Measurements from ENCODE around the gene EN1. TPM values are rescaled to one million over a fixed set of nuclear protein-coding genes. Genes with fewer than 3 reads are reported as not detected.

Gene EN1
- total RNA-seq, result not detected
- polyA plus RNA-seq, result not detected

- H3K4me3 ChIP-seq (ENCODE audit: low read length), result no peak within 1 kb of the TSS
Measured at GRCh38 chr2:118846953-118847761, at the start of gene EN1. TSS of gene EN1 (minus strand) at chr2:118847648. CDS start at chr2:118847167, 481 bp downstream.

GRCh38 chr2:118893100-118893499, 45.7 kb upstream of the EN1 start:
- H3K27ac Mint-ChIP-seq, result no peak overlapping the region
- CTCF ChIA-PET, result interaction anchor here (1.0 kb wide), 1 partner anchor 11 kb away, joined by 3 read pairs; no protein-coding TSS in a partner anchor
- Histone ChIP-seq H3K9me3 (ENCODE audit: low read length) (peaks cover 8% of the 10 kb centered on the region), H3K4me1 (ENCODE audit: insufficient read depth, low read length) (no peaks in the 10 kb centered on the region), H3K4me3 (ENCODE audit: low read length) (no peak overlapping the region), H3K27ac (ENCODE audit: low read depth, low read length) (no peak overlapping the region), H3K27me3 (ENCODE audit: insufficient read depth, low read length, poor library complexity, severe bottlenecking) (no peaks in the 10 kb centered on the region), H3K36me3 (ENCODE audit: insufficient read depth, low read length) (no peaks in the 10 kb centered on the region)
- no peaks in the 10 kb centered on the region for H3K4me1 Mint-ChIP-seq
- POLR2A ChIA-PET, result no interaction called here
- peaks cover 0 to 6% of the 10 kb centered on the region in 2 donors for H3K27me3 Mint-ChIP-seq
- DNase-seq, result no peak
- H3K9me3 Mint-ChIP-seq, result peaks cover 0 to 12% (median 8%) of the 10 kb centered on the region in 5 donors
- H3K4me3 Mint-ChIP-seq, result no peak overlapping the region
- no peaks in the 10 kb centered on the region for H3K36me3 Mint-ChIP-seq

More at GRCh38 chr2:118846953-118847761, at the start of gene EN1:
- CTCF ChIA-PET, result interaction anchor here (0.7 to 1.5 kb wide), 2 partner anchors 36 to 56 kb away, joined by 3 to 5 read pairs; no protein-coding TSS in a partner anchor
- Histone ChIP-seq H3K27ac (ENCODE audit: low read depth, low read length) (no peak within 1 kb of the TSS), H3K9me3 (ENCODE audit: low read length) (no peaks in the 10 kb centered on the region), H3K27me3 (ENCODE audit: insufficient read depth, low read length, poor library complexity, severe bottlenecking) (peaks cover 44% of the 10 kb centered on the region), H3K4me1 (ENCODE audit: insufficient read depth, low read length) (no peaks in the 10 kb centered on the region), H3K36me3 (ENCODE audit: insufficient read depth, low read length) (no peaks in the 10 kb centered on the region)
- Mint-ChIP-seq H3K27me3 (peaks cover 69 to 88% of the 10 kb centered on the region in 2 donors), H3K36me3 (peaks cover 0 to 2% (median 0%) of the 10 kb centered on the region in 3 donors), H3K27ac (no peak within 1 kb of the TSS), H3K4me3 (peak within 1 kb of the TSS in 6 of 7 donors; percentile 50 to 66 (median 55)), H3K4me1 (peaks cover 17 to 38% (median 24%) of the 10 kb centered on the region in 3 donors), H3K9me3 (peaks cover 0 to 5% (median 2%) of the 10 kb centered on the region in 5 donors)
- DNase-seq, result no peak
- POLR2A ChIA-PET, result interaction anchor here (0.6 kb wide), 1 partner anchor 621 kb away, joined by 3 read pairs; no protein-coding TSS in a partner anchor

GRCh38 chr2:118889995-118890394, 42.5 kb upstream of the EN1 start:
- H3K36me3 ChIP-seq (ENCODE audit: insufficient read depth, low read length), result no peaks in the 10 kb centered on the region
- no peaks in the 10 kb centered on the region for H3K27me3 ChIP-seq (ENCODE audit: insufficient read depth, low read length, poor library complexity, severe bottlenecking)
- POLR2A ChIA-PET, result no interaction called here
- H3K9me3 ChIP-seq (ENCODE audit: low read length), result peaks cover 8% of the 10 kb centered on the region
- DNase-seq, result no peak
- H3K36me3 Mint-ChIP-seq, result no peaks in the 10 kb centered on the region
- H3K4me3 Mint-ChIP-seq, result no peak overlapping the region
- no peak overlapping the region for H3K4me3 ChIP-seq (ENCODE audit: low read length)
- CTCF ChIA-PET, result no interaction called here
- H3K27ac Mint-ChIP-seq, result no peak overlapping the region
- H3K27ac ChIP-seq (ENCODE audit: low read depth, low read length), result no peak overlapping the region
- peaks cover 2 to 6% of the 10 kb centered on the region in 2 donors for H3K27me3 Mint-ChIP-seq
- H3K4me1 ChIP-seq (ENCODE audit: insufficient read depth, low read length), result no peaks in the 10 kb centered on the region
- peaks cover 0 to 12% (median 8%) of the 10 kb centered on the region in 5 donors for H3K9me3 Mint-ChIP-seq
- H3K4me1 Mint-ChIP-seq, result no peaks in the 10 kb centered on the region

- H3K27me3 ChIP-seq (ENCODE audit: insufficient read depth, low read length, poor library complexity, severe bottlenecking), result no peaks in the 10 kb centered on the region
- no peak overlapping the region for H3K4me3 ChIP-seq (ENCODE audit: low read length)
- no peaks in the 10 kb centered on the region for H3K36me3 ChIP-seq (ENCODE audit: insufficient read depth, low read length)
- H3K9me3 Mint-ChIP-seq, result no peaks in the 10 kb centered on the region
- CTCF ChIA-PET, result interaction anchor here (2.0 kb wide), 1 partner anchor 36 kb away, joined by 5 read pairs; the partner anchor contains the start of gene EN1
- H3K36me3 Mint-ChIP-seq, result no peaks in the 10 kb centered on the region
- H3K9me3 ChIP-seq (ENCODE audit: low read length), result no peaks in the 10 kb centered on the region
- H3K27me3 Mint-ChIP-seq, result peaks cover 2 to 20% of the 10 kb centered on the region in 2 donors
- peaks cover 15% of the 10 kb centered on the region for H3K4me1 ChIP-seq (ENCODE audit: insufficient read depth, low read length)
- no peak overlapping the region for H3K27ac Mint-ChIP-seq
- POLR2A ChIA-PET, result no interaction called here
- H3K4me1 Mint-ChIP-seq, result peaks cover 5 to 15% (median 13%) of the 10 kb centered on the region in 3 donors
- DNase-seq, result no peak
- no peak overlapping the region for H3K27ac ChIP-seq (ENCODE audit: low read depth, low read length)
- no peak overlapping the region for H3K4me3 Mint-ChIP-seq
Measured at GRCh38 chr2:118883792-118884191, 36.3 kb upstream of the EN1 start.

GRCh38 chr2:118882693-118883336, 35.4 kb upstream of the EN1 start:
- H3K4me1 ChIP-seq (ENCODE audit: insufficient read depth, low read length), result peaks cover 15% of the 10 kb centered on the region
- Mint-ChIP-seq H3K36me3 (no peaks in the 10 kb centered on the region), H3K4me1 (peaks cover 5 to 15% (median 13%) of the 10 kb centered on the region in 3 donors), H3K27ac (peak overlapping the region in 4 of 8 donors; percentile 23 to 80 (median 74)), H3K9me3 (no peaks in the 10 kb centered on the region), H3K4me3 (peak overlapping the region; percentile 32 to 95 (median 78)), H3K27me3 (peaks cover 3 to 29% of the 10 kb centered on the region in 2 donors)
- ChIA-PET POLR2A (no interaction called here), CTCF (interaction anchor here (1.0 to 2.4 kb wide), 6 partner anchors 12 to 593 kb away, joined by 4 to 8 read pairs (median 5); partner anchors contain the start of gene EN1)
- DNase-seq, result peak; percentile 20 to 69 (median 40)
- peak overlapping the region; percentile 42 for H3K4me3 ChIP-seq (ENCODE audit: low read length)
- H3K9me3 ChIP-seq (ENCODE audit: low read length), result no peaks in the 10 kb centered on the region
- no peaks in the 10 kb centered on the region for H3K36me3 ChIP-seq (ENCODE audit: insufficient read depth, low read length)
- no peaks in the 10 kb centered on the region for H3K27me3 ChIP-seq (ENCODE audit: insufficient read depth, low read length, poor library complexity, severe bottlenecking)
- no peak overlapping the region for H3K27ac ChIP-seq (ENCODE audit: low read depth, low read length)

- peak; percentile 22 to 57 (median 35) for DNase-seq
- H3K4me1 Mint-ChIP-seq, result peaks cover 5 to 15% (median 13%) of the 10 kb centered on the region in 3 donors
- no peaks in the 10 kb centered on the region for H3K36me3 Mint-ChIP-seq
- ChIA-PET CTCF (interaction anchor here (0.7 to 2.4 kb wide), 9 partner anchors 11 to 595 kb away, joined by 3 to 8 read pairs (median 5); partner anchors contain the start of gene EN1), POLR2A (no interaction called here)
- H3K27me3 ChIP-seq (ENCODE audit: insufficient read depth, low read length, poor library complexity, severe bottlenecking), result no peaks in the 10 kb centered on the region
- H3K27me3 Mint-ChIP-seq, result peaks cover 4 to 39% of the 10 kb centered on the region in 2 donors
- no peak overlapping the region for H3K27ac Mint-ChIP-seq
- no peaks in the 10 kb centered on the region for H3K36me3 ChIP-seq (ENCODE audit: insufficient read depth, low read length)
- H3K9me3 ChIP-seq (ENCODE audit: low read length), result no peaks in the 10 kb centered on the region
- H3K4me3 Mint-ChIP-seq, result peak overlapping the region in 2 of 7 donors; percentile 30 to 40
- H3K27ac ChIP-seq (ENCODE audit: low read depth, low read length), result no peak overlapping the region
- H3K4me1 ChIP-seq (ENCODE audit: insufficient read depth, low read length), result peaks cover 15% of the 10 kb centered on the region
- no peaks in the 10 kb centered on the region for H3K9me3 Mint-ChIP-seq
- no peak overlapping the region for H3K4me3 ChIP-seq (ENCODE audit: low read length)
Measured at GRCh38 chr2:118881490-118882129, 34.2 kb upstream of the EN1 start.

GRCh38 chr2:118880501-118880900, 33.1 kb upstream of the EN1 start:
- H3K4me3 ChIP-seq (ENCODE audit: low read length), result no peak overlapping the region
- no peak overlapping the region for H3K27ac ChIP-seq (ENCODE audit: low read depth, low read length)
- Mint-ChIP-seq H3K27me3 (peaks cover 5 to 50% of the 10 kb centered on the region in 2 donors), H3K4me1 (peaks cover 5 to 15% (median 13%) of the 10 kb centered on the region in 3 donors), H3K36me3 (no peaks in the 10 kb centered on the region), H3K27ac (no peak overlapping the region), H3K9me3 (no peaks in the 10 kb centered on the region), H3K4me3 (no peak overlapping the region)
- no peaks in the 10 kb centered on the region for H3K27me3 ChIP-seq (ENCODE audit: insufficient read depth, low read length, poor library complexity, severe bottlenecking)
- CTCF ChIA-PET, result interaction anchor here (1.3 to 1.8 kb wide), 2 partner anchors 33 to 305 kb away, joined by 3 to 6 read pairs; no protein-coding TSS in a partner anchor
- H3K4me1 ChIP-seq (ENCODE audit: insufficient read depth, low read length), result peaks cover 15% of the 10 kb centered on the region
- no peaks in the 10 kb centered on the region for H3K9me3 ChIP-seq (ENCODE audit: low read length)
- POLR2A ChIA-PET, result no interaction called here
- DNase-seq, result no peak
- no peaks in the 10 kb centered on the region for H3K36me3 ChIP-seq (ENCODE audit: insufficient read depth, low read length)
